Fibroblast of skin of left quadriceps (primary cell): ENCODE measurements around the gene RALGAPA1.
"Not testable (repeated sequence)": the region's sequence is repeated elsewhere in the genome, so short reads cannot be mapped to it uniquely, and the experiment has no call there.

Source experiments
- DNase-seq, 2 experiments: peaks; one replicate each; pipeline ENCODE4 v3.0.0-alpha.2; 2013; ENCODE audit warnings: low read depth in 2 of 2

The RALGAPA1 gene

DNA sequence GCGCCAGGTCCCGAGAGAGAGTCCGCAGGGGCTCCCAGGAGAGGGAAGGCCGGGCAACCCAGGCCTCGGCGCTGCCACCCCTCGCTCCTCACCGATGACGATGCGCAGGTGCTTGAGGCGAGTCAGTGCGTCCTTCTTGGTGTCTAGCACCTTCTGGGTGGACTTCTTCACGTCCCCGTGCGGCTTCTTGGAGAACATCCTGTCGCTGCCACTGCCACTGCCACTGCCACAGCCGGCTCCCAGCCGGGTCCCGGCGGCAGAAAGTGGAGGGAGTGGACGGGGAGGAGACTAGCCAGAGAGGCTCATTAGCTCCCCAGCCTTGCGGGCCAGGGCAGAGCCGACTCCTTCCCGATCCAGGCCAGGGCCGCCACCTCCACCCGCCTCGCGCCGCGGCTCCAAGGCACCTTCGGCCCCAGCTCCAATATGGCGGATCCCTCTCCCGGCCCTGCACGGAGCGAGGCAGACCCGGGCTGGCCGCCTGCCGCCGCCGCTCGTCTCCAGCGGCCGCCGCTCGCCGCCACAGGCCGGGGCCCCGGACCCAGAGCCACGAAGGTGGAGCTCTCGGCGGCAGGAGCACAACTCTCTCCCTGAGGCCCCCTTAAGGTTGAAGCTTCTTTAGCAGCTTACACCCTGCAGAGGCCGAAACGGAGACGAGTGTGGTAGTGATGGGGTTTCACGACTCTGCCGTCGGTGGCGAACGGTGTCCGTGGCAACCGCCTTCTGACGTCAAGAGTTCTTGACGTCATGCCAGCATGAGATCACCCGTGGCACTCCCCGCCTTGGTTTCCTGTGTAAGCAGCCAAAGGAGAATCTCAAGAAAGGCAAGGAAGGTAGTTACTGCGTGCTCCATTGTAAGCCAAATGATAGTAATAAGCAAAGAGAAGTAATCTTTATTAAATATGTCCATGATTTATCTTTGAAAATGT is at the start of gene RALGAPA1:
Gene RALGAPA1, minus strand, starts transcription at position 658 of the 926 bp plus-strand sequence. Its CDS starts 460 bp downstream, at position 198.
- DNase-seq, result peak; percentile 95 to 96

DNA sequence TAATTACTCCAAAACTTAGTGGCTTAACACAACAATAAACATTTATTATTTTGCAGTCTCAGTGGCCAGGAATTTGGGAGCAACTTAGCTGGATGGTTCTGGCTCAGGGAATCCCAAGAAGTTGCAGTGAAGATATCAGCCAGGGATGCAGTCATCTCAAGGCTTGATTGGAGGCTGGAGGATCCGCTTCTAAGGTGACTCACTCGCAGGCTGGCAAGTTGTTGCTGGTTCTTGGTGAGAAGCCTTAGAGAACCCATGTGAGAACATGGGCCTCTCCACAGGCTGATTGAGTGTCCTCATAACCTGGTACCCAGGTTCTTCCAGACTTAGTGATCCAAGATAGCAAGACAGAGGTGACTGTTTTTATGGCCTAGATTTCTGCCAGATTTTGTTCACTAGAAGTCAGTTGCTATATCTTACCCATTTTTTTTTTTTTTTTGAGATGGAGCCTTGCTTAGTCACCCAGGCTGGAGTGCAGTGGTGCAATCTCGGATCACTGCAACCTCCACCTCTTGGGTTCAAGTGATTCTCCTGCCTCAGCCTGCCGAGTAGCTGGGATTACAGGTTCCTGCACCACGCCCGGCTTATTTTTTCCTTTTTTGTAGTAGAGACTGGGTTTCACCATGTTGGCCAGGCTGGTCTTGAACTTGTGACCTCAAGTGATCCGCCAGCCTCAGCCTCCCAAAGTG is 49.6 kb upstream of the RALGAPA1 start:
- peak in 1 of 2 experiments; percentile 6 for DNase-seq

DNA sequence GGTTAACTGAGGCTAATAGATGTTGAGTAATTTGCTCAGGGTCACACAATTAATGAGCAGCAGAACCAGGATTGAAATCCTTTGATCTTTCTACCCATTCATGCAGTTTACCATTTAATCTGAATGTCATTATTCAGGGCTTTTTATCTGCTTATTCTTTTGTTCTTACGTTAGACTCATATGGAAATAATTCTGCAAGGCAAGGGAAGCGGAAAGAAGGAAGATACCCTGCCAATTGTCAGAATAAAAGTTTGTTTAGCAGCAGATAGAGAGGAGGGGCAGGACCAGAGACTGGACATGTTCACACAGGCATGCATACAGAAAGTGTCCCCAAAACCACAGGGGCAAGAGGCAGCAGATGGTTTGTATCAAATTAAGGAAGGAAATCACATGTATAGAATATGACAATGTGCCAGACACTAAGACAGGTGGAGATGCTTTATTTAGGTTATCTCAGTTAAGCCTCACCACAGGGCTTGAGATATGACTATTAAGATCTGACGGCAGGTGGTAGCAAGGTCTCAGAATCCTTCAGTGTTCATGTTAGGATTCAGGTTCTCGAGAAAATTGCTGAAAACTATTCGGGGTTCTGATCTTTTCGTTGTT is 46.9 kb upstream of the RALGAPA1 start:
- DNase-seq, result no peak

DNA sequence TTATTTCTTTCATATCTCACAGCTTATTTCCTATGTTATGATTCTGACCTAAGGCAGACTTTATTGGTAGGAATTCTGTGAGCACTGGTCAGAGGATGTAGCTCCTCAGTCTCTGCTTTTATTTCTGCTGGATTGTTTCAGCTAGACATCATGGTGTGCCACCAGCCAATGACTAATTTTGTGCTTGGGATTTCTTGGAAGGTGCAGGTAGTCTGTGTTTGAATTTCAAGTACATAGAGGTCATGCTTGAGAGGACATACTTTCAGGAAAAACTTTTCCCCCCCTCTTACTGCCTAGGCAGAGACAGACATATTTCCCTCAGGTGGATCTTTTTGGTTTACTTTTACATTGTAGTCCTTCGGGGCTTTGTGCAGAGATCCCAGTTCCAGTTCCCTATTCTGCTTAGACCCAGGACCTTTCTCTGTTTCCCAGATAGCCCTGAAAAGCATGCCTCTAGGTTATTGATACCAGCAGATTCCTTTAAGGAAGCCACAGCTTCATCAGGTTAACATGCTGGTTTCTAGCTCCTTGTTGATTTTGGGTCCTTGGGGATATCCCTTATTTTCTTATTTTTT is 45.7 kb upstream of the RALGAPA1 start:
- no peak for DNase-seq

DNA sequence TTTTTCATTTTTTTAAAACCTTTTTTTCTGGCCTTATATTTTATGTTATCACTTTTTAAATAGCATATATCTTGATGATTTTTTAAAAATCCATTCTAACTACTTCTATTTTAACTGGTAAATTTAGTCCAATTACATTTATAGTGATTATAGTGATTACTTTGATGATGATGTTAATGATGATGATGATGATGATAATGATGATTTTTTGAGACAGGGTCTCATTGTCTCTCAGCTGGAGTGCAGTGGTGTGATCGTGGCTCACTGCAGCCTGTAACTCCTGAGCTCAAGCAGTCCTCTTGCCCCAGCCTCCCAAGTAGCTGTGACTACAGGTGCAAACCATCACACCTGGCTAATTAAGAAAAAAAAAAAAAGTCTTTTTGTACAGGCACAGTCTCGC is 44.1 kb upstream of the RALGAPA1 start:
- DNase-seq, result no peak

DNA sequence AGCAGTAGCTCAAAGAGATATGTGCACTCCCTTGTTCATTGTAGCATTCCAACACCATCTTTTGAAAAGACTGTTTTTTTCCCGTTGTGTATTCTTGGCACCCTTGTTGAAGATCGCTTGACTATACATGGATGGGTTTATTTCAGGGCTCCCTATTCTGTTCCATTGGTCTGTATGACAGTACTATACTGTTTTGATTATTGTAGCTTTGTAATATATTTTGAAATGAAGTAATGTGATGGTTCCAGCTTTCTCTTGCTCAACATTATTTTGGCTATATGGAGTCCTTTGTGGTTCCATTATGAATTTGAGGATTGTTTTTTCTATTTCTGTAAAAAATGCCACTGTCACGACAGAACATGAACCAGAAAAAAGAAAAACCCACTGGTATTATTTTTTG is 42.7 kb upstream of the RALGAPA1 start:
- no peak for DNase-seq

DNA sequence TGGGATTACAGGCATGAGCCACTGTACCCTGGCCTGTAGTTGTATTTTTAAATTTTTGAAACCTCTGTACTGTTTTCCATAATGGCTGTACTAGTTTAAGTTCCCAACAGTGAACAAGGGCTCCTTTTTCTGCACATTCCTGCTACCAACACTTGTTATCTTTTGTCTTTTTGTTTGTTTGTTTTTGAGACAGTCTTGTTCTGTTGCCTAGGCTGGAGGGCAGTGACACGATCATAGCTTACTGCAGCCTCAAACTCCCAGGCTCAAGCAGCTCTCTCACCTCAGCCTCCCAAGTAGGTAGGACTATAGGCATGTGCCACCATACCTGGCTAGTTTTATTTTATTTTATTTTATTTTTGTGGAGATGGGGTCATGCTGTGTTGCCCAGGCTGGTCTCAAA is 40.0 kb upstream of the RALGAPA1 start:
- no peak for DNase-seq

DNA sequence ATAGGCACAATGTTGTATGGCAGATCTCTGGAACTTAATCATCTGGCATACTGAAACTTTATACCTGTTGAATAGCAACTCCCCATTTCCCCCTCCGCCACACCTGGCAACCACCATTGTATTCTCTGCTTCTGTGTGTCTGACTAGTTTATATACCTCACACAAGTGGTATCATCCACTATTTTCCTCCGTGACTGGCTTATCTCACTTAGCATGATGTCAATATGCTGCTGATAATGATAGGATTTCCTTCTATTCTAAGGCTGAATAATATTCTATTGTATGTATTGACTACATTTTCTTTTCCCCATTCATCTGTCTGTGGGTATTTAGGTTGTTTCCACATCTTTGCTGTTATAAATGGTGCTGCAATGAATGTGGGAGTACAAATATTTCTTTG is 38.5 kb upstream of the RALGAPA1 start:
- DNase-seq, result no peak

DNA sequence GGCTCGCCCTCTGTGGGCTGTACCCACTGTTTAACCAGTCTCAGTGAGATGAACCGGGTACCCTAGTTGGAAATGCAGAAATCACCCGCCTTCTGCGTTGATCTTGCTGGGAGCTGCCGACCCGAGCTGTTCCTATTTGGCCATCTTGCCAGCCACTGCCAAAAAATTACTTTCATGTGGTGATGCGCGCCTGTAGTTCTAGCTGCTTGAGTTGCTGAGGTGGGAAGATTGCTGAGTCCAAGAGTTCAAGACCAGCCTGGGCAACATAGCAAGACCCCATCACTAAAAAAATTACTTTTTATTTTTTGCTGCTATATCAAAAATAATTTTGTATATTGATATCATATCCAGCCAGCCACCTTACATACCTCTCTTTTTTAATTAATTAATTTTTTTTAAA is 35.4 kb upstream of the RALGAPA1 start:
- no peak for DNase-seq

DNA sequence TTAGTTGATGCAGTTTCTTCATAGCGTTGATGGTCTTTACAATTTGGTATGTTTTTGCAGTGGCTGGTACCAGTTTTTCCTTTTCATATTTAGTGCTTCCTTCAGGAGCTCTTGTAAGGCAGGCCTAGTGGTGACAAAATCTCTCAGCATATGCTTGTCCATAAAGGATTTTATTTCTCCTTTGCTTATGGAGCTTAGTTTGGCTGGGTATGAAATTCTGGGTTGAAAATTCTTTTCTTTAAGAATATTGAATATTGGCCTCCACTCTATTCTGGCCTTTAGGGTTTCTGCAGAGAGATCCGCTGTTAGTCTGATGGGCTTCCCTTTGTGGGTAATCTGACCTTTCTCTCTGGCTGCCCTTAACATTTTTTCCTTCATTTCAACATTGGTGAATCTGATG is 33.1 kb upstream of the RALGAPA1 start:
- not testable (repeated sequence) for DNase-seq

DNA sequence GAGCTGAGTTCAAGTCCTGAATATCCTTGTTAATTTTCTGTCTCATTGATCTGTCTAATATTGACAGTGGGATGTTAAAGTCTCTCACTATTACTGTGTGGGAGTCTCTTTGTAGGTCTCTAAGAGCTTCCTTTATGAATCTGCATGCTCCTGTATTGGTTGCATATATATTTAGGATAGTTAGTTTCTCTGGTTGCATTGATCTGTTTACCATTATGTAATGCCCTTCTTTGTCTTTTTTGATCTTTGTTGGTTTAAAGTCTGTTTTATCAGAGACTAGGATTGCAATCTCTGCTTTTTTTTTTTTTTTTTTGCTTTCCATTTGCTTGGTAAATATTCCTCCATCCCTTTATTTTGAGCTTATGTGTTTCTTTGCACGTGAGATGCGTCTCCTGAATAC is 32.6 kb upstream of the RALGAPA1 start:
- not testable (repeated sequence) for DNase-seq

DNA sequence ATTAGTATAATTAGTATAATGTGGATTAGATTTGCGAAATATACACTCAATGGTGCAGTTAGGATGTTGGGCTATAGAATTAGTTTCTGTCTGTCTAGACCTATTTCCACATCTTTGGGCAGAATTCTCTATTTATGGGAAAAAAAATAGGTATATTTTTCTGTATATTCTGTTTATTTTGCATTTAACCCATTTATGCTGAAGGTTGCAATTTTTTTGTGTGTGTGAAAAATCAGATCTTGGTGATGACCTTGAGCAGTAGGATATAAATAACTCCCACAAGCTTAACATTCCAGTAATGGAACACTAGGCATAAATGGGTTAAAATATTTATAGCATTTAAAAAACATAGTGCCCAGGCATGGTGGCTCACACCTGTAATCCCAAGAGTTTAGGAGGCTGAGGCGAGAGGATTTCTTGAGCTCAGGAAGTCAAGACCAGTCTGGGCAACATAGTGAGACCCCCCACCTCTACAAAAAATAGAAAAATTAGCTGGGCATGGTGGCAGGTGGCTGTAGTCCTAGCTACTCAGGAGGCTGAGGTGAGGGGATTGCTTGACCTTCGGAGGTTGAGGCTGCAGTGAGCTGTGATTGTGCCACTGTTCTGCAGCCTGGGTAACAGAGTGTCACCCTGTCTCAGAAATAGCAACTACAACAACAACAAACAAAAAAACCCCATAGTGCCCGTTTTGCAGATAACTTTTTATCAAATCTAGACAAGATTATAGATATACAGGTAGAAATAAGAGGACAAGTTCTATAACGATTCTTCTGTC is 26.3 kb upstream of the RALGAPA1 start:
- DNase-seq, result no peak

DNA sequence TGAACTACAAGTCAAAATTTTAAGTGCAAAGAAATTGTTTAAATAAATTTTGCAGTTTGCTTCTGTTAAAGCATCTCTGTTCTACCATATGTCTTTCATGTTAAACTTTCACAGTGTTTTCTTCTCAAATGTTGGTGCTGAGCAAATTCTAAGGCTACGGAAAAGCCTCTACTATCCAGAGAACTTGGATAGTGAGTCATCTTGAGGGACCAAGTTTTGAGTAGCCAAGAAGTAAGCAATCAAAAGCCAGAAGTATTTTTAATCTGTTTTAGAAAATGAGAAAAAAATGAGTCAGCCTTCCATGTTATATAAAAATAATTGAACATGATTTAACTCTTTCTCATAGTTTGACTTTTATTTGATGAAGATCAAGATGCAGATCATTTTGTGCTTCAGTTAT is 20.4 kb upstream of the RALGAPA1 start:
- no peak for DNase-seq

DNA sequence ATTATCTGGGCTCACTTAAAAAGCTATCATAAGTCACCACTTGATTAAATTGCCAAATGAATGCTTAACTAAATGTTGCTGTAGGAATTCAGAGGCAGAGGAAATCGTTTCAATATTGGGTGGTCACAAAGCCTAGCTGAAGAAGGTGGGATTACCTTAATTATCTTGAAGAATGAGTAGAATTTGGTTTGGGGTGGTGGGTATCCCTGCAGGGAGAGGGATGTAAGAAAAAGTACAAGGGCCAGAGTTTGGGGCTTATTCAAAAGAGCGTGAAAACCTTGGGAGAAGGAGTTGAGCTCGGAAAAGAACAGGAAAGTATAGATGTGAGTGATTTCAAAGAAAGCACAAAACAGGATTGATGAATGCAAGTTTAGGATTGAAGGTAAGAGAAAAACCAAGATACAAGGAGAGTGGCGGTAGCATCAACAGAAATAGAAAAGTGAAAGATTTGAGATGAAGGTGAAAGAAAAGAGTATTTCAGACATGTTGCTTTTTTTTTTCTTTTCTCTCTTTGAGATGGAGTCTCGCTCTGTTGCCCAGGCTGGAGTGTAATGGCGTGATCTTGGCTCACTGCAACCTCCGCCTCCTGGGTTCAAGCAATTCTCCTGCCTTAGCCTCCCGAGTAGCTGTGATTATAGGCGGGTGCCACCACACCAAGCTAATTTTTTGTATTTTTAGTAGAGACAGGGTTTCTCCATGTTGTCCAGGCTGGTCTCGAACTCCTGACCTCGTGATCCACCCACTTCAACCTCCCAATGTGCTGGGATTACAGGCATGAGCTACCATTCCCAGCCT is 18.8 kb upstream of the RALGAPA1 start:
- DNase-seq, result no peak

DNA sequence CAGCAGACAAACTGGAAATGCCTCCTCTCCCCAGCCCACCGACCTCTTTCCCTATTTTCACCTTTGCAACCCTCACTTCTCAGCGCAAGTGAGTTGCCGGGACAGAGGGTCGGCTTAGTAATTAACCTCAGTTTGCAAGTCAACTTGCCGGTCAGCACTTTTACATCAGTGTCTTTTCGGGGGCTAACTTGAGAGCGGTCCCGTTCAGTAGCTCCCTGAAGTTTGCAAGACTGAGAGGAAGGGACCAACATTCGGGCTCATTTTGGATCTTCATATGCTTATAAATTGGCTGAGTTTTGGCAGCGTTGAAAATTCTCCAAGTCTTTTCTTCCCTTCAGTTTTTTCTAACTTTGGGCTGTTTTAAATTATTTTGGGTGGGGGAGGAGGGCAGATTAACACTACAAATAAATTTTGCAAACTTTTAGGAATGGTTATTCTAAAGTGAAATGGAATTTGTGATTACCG is 17.9 kb upstream of the RALGAPA1 start:
- DNase-seq, result no peak

DNA sequence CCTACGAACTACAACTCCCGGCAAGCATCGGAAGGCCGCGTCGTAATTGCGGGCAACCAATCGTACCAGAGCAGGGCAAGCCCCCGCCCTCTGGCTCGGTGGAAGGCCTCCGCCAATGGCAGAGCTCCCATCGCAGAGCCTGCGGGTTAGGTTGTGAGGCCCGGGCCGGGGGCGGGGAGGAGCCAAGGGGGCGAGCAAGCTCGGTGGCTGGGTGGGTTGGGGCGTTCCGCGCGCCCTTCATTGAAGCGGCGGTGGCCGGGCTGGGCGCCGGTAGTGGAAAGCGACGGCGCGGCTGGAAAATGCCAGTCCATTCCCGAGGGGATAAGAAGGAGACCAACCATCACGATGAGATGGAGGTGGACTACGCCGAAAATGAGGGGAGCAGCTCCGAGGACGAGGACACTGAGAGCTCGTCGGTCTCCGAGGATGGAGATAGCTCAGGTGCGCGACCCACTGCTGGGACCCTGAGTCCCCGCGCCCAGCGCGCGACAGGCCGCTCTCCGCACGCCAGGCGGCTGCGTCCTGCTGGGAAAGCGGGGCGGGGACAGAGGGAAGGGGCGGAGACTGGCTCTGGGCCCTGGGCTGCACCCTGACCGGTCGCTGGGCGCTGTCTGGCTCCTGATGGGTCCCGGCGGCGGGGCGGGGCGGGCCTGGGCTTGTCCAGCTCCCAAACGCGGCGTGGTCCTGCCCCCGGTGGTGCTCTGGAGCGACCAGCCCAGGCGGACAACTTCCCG is 17.3 kb upstream of the RALGAPA1 start, which contains the start of gene BRMS1L:
Gene BRMS1L, plus strand, starts transcription at position 121 of the 734 bp plus-strand sequence. Its CDS starts 179 bp downstream, at position 300.
- DNase-seq, result peak; percentile 97 to 98

DNA sequence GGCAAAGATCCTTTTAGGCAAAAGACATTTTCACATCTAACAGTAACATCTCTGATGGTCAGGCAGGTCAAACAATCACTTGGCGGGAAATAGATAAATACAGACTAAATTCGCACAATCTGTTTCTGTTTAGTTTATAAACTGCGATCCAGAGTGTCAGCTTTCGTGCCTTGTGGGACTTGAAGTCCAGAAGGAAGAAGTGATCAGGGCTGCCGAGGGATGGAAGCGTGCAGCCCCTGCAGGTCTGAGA is 16.8 kb upstream of the RALGAPA1 start:
- no peak for DNase-seq

DNA sequence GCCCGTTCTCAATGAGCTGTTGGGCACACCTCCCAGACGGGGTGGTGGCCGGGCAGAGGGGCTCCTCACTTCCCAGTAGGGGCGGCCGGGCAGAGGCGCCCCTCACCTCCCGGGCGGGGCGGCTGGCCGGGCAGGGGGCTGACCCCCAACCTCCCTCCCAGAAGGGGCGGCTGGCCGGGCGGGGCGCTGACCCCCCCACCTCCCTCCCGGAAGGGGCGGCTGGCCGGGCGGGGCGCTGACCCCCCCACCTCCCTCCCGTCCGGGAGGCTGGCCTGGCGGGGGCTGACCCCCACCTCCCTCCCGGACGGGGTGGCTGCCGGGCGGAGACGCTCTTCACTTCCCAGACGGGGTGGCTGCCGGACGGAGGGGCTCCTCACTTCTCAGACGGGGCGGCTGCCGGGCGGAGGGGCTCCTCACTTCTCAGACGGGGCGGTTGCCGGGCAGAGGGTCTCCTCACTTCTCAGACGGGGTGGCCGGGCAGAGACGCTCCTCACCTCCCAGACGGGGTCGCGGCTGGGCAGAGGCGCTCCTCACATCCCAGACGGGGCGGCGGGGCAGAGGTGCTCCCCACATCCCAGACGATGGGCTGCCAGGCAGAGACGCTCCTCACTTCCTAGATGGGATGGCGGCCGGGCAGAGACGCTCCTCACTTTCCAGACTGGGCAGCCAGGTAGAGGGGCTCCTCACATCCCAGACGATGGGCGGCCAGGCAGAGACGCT is 15.5 kb upstream of the RALGAPA1 start:
- DNase-seq, result not testable (repeated sequence)

DNA sequence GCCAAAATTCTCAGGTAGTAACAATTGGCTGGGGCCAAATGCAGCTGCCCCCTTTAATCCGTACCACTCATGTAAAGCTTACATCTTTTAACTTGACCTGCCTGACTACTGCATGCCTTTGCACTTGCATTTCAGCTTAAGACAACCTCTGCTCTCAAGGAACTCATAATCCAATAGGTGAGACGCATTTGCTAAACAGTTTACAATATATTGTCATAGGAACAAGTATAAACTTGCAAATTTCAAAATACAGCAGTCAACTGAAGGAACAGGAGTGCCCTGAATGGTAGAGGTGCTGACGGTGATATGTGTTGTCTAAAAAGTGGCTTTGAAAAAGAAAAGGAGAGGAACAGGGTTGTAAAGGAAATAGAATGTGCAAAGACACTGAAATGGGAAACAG is 13.4 kb upstream of the RALGAPA1 start:
- DNase-seq, result no peak
